SK-N-SH (cell line): ENCODE data around the gene ADAMTS13. TPM values are rescaled to one million over a fixed set of nuclear protein-coding genes. Genes with fewer than 3 reads are reported as not detected.

Experiments
- CTCF ChIA-PET: fragments of 300-600, 350-600 bp; formaldehyde crosslinking; extraction: SDS; loops from one replicate; lab custom pipeline; 2021; lab: Yijun Ruan, JAX
- POLR2A ChIA-PET: fragments of 350-600 bp; sonication (Branson Sonifier 250); formaldehyde crosslinking; extraction: SDS; loops from one replicate; lab custom pipeline; 2020; ENCODE audit warnings: antibody characterized with exemption, inconsistent platforms; lab: Yijun Ruan, JAX
- DNase-seq: peaks from one replicate; pipeline ENCODE4 v3.0.0; 2012
- H2AFZ ChIP-seq: fragments of 200-600 bp; sonication (generic); 2 replicates; pipeline ENCODE4 v1.8.1; 2016; ENCODE audit warnings: antibody characterized with exemption, mild to moderate bottlenecking, low read depth
- H3F3A ChIP-seq: fragments of 200-600 bp; sonication (generic); replicated peaks from 2 replicates; pipeline ENCODE3; 2016; ENCODE audit warnings: antibody characterized with exemption, mild to moderate bottlenecking; ENCODE audit not compliant: insufficient read depth
- H3K27ac ChIP-seq, 2 experiments: fragments of 200-500 bp in 1 of 2; fragments of 200-600 bp in 1 of 2; sonication (Bioruptor generic) in 1 of 2; sonication (generic), shearing (Covaris generic) in 1 of 2; 2 replicates each; pipeline versions ENCODE4 v1.5.1 to v1.6.1; 2014 to 2016; ENCODE audit warnings: low read depth in 2 of 2, inconsistent platforms in 1 of 2, low read length in 1 of 2, mild to moderate bottlenecking in 1 of 2, mixed read lengths in 1 of 2
- H3K27me3 ChIP-seq: fragments of 200-600 bp; sonication (generic), shearing (Covaris generic); 2 replicates; pipeline ENCODE4 v1.6.1; 2016; ENCODE audit warnings: mixed run types; ENCODE audit not compliant: insufficient read depth
- H3K36me3 ChIP-seq, 2 experiments: fragments of 200-500 bp in 1 of 2; fragments of 200-600 bp in 1 of 2; sonication (Bioruptor generic) in 1 of 2; sonication (generic) in 1 of 2; replicated peaks in 1 of 2; 2 replicates each; pipeline versions ENCODE3 to v1.5.1; 2014 to 2016; ENCODE audit warnings: low read length in 1 of 2, mild to moderate bottlenecking in 1 of 2; ENCODE audit not compliant: insufficient read depth in 2 of 2, control insufficient read depth in 1 of 2
- H3K4me1 ChIP-seq, 2 experiments: fragments of 200-500 bp in 1 of 2; fragments of 200-600 bp in 1 of 2; sonication (Bioruptor generic) in 1 of 2; sonication (generic), shearing (Covaris generic) in 1 of 2; 2 replicates each; pipeline versions ENCODE4 v1.5.1 to v1.6.1; 2014 to 2016; ENCODE audit warnings: low read depth in 1 of 2, low read length in 1 of 2, mixed run types in 1 of 2; ENCODE audit not compliant: insufficient read depth in 2 of 2, control insufficient read depth in 1 of 2
- H3K4me2 ChIP-seq: fragments of 200-600 bp; sonication (generic), shearing (Covaris generic); 2 replicates; pipeline ENCODE4 v1.6.1; 2017; ENCODE audit warnings: mixed run types
- H3K4me3 ChIP-seq, 2 experiments: fragments of 200-500 bp in 1 of 2; fragments of 200-600 bp in 1 of 2; sonication (Bioruptor generic) in 1 of 2; sonication (generic), shearing (Covaris generic) in 1 of 2; 2 replicates each; pipeline versions ENCODE4 v1.5.1 to v1.8.1; 2014 to 2016; ENCODE audit warnings: low read depth in 2 of 2, inconsistent platforms in 1 of 2, low read length in 1 of 2, mild to moderate bottlenecking in 1 of 2, mixed read lengths in 1 of 2, moderate library complexity in 1 of 2
- H3K79me2 ChIP-seq: fragments of 200-600 bp; sonication (generic); 2 replicates; pipeline ENCODE4 v1.8.1; 2017; ENCODE audit warnings: mild to moderate bottlenecking; ENCODE audit not compliant: insufficient read depth
- H3K9ac ChIP-seq: fragments of 200-600 bp; sonication (generic); 2 replicates; pipeline ENCODE4 v1.6.1; 2017; ENCODE audit warnings: mixed run types
- H3K9me2 ChIP-seq: fragments of 200-600 bp; sonication (generic); 2 replicates; pipeline ENCODE4 v1.6.1; 2017; ENCODE audit warnings: mixed run types
- H3K9me3 ChIP-seq: fragments of 200-600 bp; sonication (generic); 2 replicates; pipeline ENCODE4 v1.6.1; 2017; ENCODE audit warnings: mixed run types, mild to moderate bottlenecking, moderate library complexity
- H4K20me1 ChIP-seq: fragments of 200-600 bp; sonication (generic); 2 replicates; pipeline ENCODE4 v1.6.1; 2017; ENCODE audit warnings: mild to moderate bottlenecking, mixed run types; ENCODE audit not compliant: insufficient read depth
- EP300 ChIP-seq, 2 experiments: IDR thresholded peaks; 2 replicates each; pipeline versions ENCODE4 v1.4.0 to v1.6.1; 2012; ENCODE audit warnings: borderline replicate concordance in 1 of 2, low read depth in 1 of 2, low read length in 1 of 2
- EZH2phosphoT487 ChIP-seq: fragments of 200-600 bp; sonication (generic); IDR thresholded peaks from 2 replicates; pipeline ENCODE4 v1.6.1; 2017; ENCODE audit warnings: low read depth, mixed run types, mild to moderate bottlenecking, antibody characterized with exemption, moderate library complexity, borderline replicate concordance
- FOXJ3 ChIP-seq: sonication (generic); formaldehyde crosslinking; IDR thresholded peaks from 2 replicates; pipeline ENCODE4 v1.5.1; 2020; ENCODE audit warnings: mild to moderate bottlenecking, missing genetic modification reagents
- GABPA ChIP-seq: IDR thresholded peaks from 2 replicates; pipeline ENCODE4 v1.4.0; 2012; ENCODE audit warnings: low read depth, mild to moderate bottlenecking
- NRF1 ChIP-seq: IDR thresholded peaks from 2 replicates; pipeline ENCODE4 v1.6.1; 2012; ENCODE audit warnings: low read depth, mild to moderate bottlenecking, low read length
- PBX3 ChIP-seq: IDR thresholded peaks from 2 replicates; pipeline ENCODE4; 2012
- REST ChIP-seq: IDR thresholded peaks from 2 replicates; pipeline ENCODE4 v1.6.1; 2012; ENCODE audit warnings: mild to moderate bottlenecking, low read depth, low read length, moderate library complexity
- RFX5 ChIP-seq: IDR thresholded peaks from 2 replicates; pipeline ENCODE4 v1.6.1; 2012; ENCODE audit warnings: mild to moderate bottlenecking, improper control_type of control experiment, low read length
- RXRA ChIP-seq: IDR thresholded peaks from 2 replicates; pipeline ENCODE4 v1.4.0; 2012; ENCODE audit warnings: low read depth, mild to moderate bottlenecking, borderline replicate concordance
- TCF12 ChIP-seq: IDR thresholded peaks from 2 replicates; pipeline ENCODE4 v1.4.0; 2012
- USF1 ChIP-seq: IDR thresholded peaks from 2 replicates; pipeline ENCODE4 v1.4.0; 2012; ENCODE audit warnings: low read depth, borderline replicate concordance
- USF2 ChIP-seq: fragments of 150-350 bp; IDR thresholded peaks from 2 replicates; pipeline ENCODE4 v1.6.1; 2017; ENCODE audit warnings: antibody characterized with exemption, low read length, low read depth, borderline replicate concordance
- WGBS: methylation state at CpG from one replicate; pipeline ENCODE4 v1.1.6; 2017; ENCODE audit warnings: low lambda C conversion rate; 5-methylcytosine and 5-hydroxymethylcytosine counted together
- polyA plus RNA-seq, 3 experiments: library from polyadenylated mRNA; depleted of rRNA; stranded (reverse); fragments of >200 nt; gene quantifications; 2 replicates each; pipeline ENCODE4 v1.2.3, GENCODE V29; 2012

The ADAMTS13 gene
- polyA plus RNA-seq, 1 of the 3 experiments (the other 2 are of a cell fraction) = 10.6 TPM

- Histone ChIP-seq H4K20me1 (no peaks in the 10 kb centered on the region), H3K79me2 (no peaks in the 10 kb centered on the region), H2AFZ (no peak overlapping the region), H3K9ac (no peak overlapping the region)
- TF ChIP-seq TCF12 (no peak), NRF1 (no peak), GABPA (no peak), RFX5 (no peak), EP300 (IDR thresholded peaks at IDR 0.05; ENCODE audit: borderline replicate concordance in 1 of 2, low read depth in 1 of 2, low read length in 1 of 2) (no peak), REST (no peak), USF1 (no peak), EZH2phosphoT487 (no peak)
- TF ChIP-seq, all 33 proteins: peak for 0
- Histone ChIP-seq H3K27me3 (no peaks in the 10 kb centered on the region), H3F3A (no peaks in the 10 kb centered on the region), H3K4me3 (no peak overlapping the region), H3K36me3 (no peaks in the 10 kb centered on the region), H3K9me3 (no peaks in the 10 kb centered on the region), H3K27ac (no peak overlapping the region), H3K4me2 (no peak overlapping the region), H3K9me2 (no peaks in the 10 kb centered on the region), H3K4me1 (no peaks in the 10 kb centered on the region; a peak in 1 of 4 replicates)
- ChIA-PET CTCF (interaction anchor here (1.0 to 1.3 kb wide), 2 partner anchors 10 to 19 kb away, joined by 3 to 4 read pairs; no protein-coding TSS in a partner anchor), POLR2A (no interaction called here)
- WGBS = 78% methylated on average over 10 of the region's 10 CpGs
- peak; percentile 26 for DNase-seq
Measured at GRCh38 chr9:133427658-133428348, 5.6 kb downstream of the ADAMTS13 start.

GRCh38 chr9:133428617-133429101 lies 6.5 kb downstream of the ADAMTS13 start:
- POLR2A ChIA-PET = no interaction called here
- peak; percentile 87 for DNase-seq
- TF ChIP-seq FOXJ3 (CRISPR knock-in tag) (no peak), USF2 (no peak), GABPA (no peak), USF1 (no peak), PBX3 (no peak), RXRA (no peak), EP300 (IDR thresholded peaks at IDR 0.05; ENCODE audit: borderline replicate concordance in 1 of 2, low read depth in 1 of 2, low read length in 1 of 2) (no peak)
- H3K9me2 ChIP-seq = no peaks in the 10 kb centered on the region
- H2AFZ ChIP-seq = no peak overlapping the region
- no peaks in the 10 kb centered on the region for H3K79me2 ChIP-seq
- H4K20me1 ChIP-seq = no peaks in the 10 kb centered on the region
- H3K4me3 ChIP-seq = no peak overlapping the region
- H3K9me3 ChIP-seq = no peaks in the 10 kb centered on the region
- H3K36me3 ChIP-seq = no peaks in the 10 kb centered on the region
- no peaks in the 10 kb centered on the region for H3K27me3 ChIP-seq
- CTCF ChIA-PET = interaction anchor here (1.0 to 1.3 kb wide), 2 partner anchors 9 to 18 kb away, joined by 3 to 4 read pairs; no protein-coding TSS in a partner anchor
- H3K27ac ChIP-seq = no peak overlapping the region
- H3K4me2 ChIP-seq = no peak overlapping the region
- WGBS = 47% methylated on average over 23 of the region's 57 CpGs
- no peaks in the 10 kb centered on the region for H3K4me1 ChIP-seq
- no peak overlapping the region for H3K9ac ChIP-seq
- no peaks in the 10 kb centered on the region for H3F3A ChIP-seq
